ENCODE measurements around the gene TEX22.

Gene TEX22

DNA sequence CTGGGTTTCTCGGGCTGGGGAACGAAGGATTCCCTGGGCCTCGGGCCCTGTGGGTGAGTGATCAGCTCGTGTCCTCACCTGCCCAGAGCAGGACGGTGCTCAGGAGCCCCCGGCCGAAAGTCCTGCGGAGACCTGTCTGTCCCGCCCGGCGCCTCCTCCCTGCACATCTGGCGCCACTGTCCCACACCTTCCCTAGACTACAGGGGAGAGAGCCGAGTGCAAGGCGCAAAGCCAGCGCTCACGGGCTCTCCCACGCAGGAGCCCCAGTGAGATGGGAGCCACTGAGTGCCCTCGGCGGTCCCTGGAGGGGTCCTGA lies 13.1 kb upstream of the TEX22 start:
- TF ChIP-seq, protein P1, sequence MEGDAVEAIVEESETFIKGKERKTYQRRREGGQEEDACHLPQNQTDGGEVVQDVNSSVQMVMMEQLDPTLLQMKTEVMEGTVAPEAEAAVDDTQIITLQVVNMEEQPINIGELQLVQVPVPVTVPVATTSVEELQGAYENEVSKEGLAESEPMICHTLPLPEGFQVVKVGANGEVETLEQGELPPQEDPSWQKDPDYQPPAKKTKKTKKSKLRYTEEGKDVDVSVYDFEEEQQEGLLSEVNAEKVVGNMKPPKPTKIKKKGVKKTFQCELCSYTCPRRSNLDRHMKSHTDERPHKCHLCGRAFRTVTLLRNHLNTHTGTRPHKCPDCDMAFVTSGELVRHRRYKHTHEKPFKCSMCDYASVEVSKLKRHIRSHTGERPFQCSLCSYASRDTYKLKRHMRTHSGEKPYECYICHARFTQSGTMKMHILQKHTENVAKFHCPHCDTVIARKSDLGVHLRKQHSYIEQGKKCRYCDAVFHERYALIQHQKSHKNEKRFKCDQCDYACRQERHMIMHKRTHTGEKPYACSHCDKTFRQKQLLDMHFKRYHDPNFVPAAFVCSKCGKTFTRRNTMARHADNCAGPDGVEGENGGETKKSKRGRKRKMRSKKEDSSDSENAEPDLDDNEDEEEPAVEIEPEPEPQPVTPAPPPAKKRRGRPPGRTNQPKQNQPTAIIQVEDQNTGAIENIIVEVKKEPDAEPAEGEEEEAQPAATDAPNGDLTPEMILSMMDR (IDR thresholded peaks at IDR 0.05; ENCODE audit: low read depth, low read length, poor library complexity, severe bottlenecking): no peak
- no peak for TF ChIP-seq EZH2phosphoT487 (IDR thresholded peaks at IDR 0.05; ENCODE audit: borderline replicate concordance, low read length)
- Histone ChIP-seq H3K4me3 (ENCODE audit: low read length) (no peak overlapping the region), H3K36me3 (ENCODE audit: control insufficient read depth, low read length) (no peaks in the 10 kb centered on the region), H3K9me3 (ENCODE audit: control insufficient read depth, insufficient read depth, low read length) (no peaks in the 10 kb centered on the region), H3K27ac (ENCODE audit: low read depth, low read length) (no peak overlapping the region), H3K27me3 (ENCODE audit: control insufficient read depth, low read length) (no peaks in the 10 kb centered on the region), H4K20me1 (ENCODE audit: control insufficient read depth, insufficient read depth, low read depth, low read length) (no peaks in the 10 kb centered on the region), H3K4me2 (ENCODE audit: low read length) (no peak overlapping the region), H3K9me2 (replicated peaks; ENCODE audit: control insufficient read depth, low read length) (no peaks in the 10 kb centered on the region), H3F3A (ENCODE audit: control insufficient read depth, insufficient read depth) (no peaks in the 10 kb centered on the region), H3K4me1 (ENCODE audit: control insufficient read depth, low read length) (peaks cover 6% of the 10 kb centered on the region), H3K79me2 (ENCODE audit: control insufficient read depth, low read length) (no peaks in the 10 kb centered on the region)

DNA sequence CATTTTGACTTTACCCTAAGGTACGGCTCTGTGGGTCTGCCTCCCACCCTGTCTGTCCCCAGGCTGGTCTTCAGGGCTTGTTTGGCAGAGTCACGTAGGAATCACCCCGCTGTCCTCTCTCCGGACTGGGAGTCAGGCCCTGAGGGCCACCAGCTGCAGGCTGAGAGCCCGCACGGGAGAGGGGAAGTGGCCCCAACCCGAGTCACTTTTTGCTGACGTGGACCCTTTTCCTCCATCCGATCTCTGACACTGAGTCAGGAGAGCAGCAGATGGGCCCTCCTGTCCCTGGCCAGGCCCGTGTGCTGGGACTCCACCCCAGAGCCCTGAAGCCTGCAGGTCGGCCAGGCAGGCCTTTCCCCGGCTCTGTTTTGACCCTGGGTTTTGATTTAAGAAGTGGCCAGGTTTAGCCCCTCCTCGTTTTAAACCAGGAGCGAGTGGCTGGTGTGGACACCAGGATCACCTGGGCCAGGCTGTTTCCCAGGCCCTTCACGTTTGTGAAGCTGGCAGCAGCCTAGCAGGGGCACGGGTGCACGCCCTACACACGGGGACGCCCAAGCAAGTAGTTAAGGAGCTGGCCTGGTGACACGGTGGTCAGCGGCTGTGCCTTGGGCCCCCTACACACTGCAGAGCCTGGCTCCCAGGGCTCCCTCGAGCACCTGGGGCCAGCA lies 12.5 kb upstream of the TEX22 start:
- no peak overlapping the region for H3K4me2 ChIP-seq (ENCODE audit: low read length)
- no peaks in the 10 kb centered on the region for H4K20me1 ChIP-seq (ENCODE audit: control insufficient read depth, insufficient read depth, low read depth, low read length)
- no peaks in the 10 kb centered on the region for H3K36me3 ChIP-seq (ENCODE audit: control insufficient read depth, low read length)
- H3K79me2 ChIP-seq (ENCODE audit: control insufficient read depth, low read length): no peaks in the 10 kb centered on the region
- H3K4me1 ChIP-seq (ENCODE audit: control insufficient read depth, low read length): peaks cover 9% of the 10 kb centered on the region
- H3K9me2 ChIP-seq (replicated peaks; ENCODE audit: control insufficient read depth, low read length): no peaks in the 10 kb centered on the region
- no peak overlapping the region for H3K4me3 ChIP-seq (ENCODE audit: low read length)
- H3K9me3 ChIP-seq (ENCODE audit: control insufficient read depth, insufficient read depth, low read length): no peaks in the 10 kb centered on the region
- H3F3A ChIP-seq (ENCODE audit: control insufficient read depth, insufficient read depth): no peaks in the 10 kb centered on the region
- no peak overlapping the region for H3K27ac ChIP-seq (ENCODE audit: low read depth, low read length)
- H3K27me3 ChIP-seq (ENCODE audit: control insufficient read depth, low read length): no peaks in the 10 kb centered on the region
- TF ChIP-seq, protein P1 (IDR thresholded peaks at IDR 0.05; ENCODE audit: low read depth, low read length, poor library complexity, severe bottlenecking): no peak
- no peak for TF ChIP-seq EZH2phosphoT487 (IDR thresholded peaks at IDR 0.05; ENCODE audit: borderline replicate concordance, low read length)

DNA sequence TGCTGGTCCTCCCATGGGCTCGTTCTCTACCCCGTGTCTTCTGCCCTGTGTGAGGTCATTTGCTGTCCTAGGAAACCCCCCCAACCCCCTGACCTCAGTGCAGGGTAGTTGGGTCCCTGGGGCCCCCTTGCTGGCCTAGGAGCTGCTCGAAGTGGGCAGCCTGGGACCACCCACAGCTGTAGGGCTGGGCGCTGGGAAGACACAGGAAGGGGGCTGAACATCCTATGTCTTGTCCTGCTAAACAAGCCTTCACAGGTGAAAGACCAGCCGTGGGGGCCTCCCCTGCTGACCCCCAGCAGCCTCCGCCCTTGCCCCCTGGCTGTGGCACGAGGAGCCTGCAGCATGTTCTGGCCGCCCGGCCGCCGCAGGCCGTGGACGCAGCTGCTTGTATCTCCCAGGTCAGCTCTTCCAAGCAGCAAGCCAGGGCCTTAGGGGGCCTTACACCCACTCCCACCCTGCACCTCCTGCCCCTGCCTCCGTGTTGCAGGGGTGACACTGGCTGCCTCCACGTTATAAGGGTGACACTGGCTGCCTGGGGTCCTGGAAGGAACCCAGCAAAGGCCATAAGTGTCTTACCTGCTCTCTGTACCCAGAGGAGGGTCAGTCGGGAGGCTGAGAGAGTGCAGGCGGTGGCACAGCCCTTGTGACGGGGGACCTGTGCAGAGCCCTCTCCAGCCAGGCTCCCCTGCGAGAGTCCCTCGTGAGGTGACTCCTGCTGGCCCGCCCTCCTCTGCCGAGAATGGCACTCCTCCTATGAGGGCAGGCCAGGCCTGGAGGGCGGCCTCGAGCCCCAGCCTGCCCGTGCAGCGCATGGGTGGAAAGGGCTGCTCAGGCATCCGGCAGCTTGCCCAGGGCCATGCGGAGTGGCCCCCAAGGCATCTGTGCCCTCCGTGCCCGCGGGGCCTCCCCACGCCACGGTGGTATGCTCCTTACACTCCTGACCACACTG lies 11.5 kb upstream of the TEX22 start:
- no peaks in the 10 kb centered on the region for H3K79me2 ChIP-seq (ENCODE audit: control insufficient read depth, low read length)
- TF ChIP-seq EZH2phosphoT487 (IDR thresholded peaks at IDR 0.05; ENCODE audit: borderline replicate concordance, low read length): no peak
- TF ChIP-seq, protein P1 (IDR thresholded peaks at IDR 0.05; ENCODE audit: low read depth, low read length, poor library complexity, severe bottlenecking): no peak
- no peaks in the 10 kb centered on the region for H3K36me3 ChIP-seq (ENCODE audit: control insufficient read depth, low read length)
- no peak overlapping the region for H3K27ac ChIP-seq (ENCODE audit: low read depth, low read length)
- H4K20me1 ChIP-seq (ENCODE audit: control insufficient read depth, insufficient read depth, low read depth, low read length): no peaks in the 10 kb centered on the region
- H3K9me2 ChIP-seq (replicated peaks; ENCODE audit: control insufficient read depth, low read length): no peaks in the 10 kb centered on the region
- no peaks in the 10 kb centered on the region for H3F3A ChIP-seq (ENCODE audit: control insufficient read depth, insufficient read depth)
- no peak overlapping the region for H3K4me2 ChIP-seq (ENCODE audit: low read length)
- H3K27me3 ChIP-seq (ENCODE audit: control insufficient read depth, low read length): no peaks in the 10 kb centered on the region
- H3K9me3 ChIP-seq (ENCODE audit: control insufficient read depth, insufficient read depth, low read length): no peaks in the 10 kb centered on the region
- peaks cover 9% of the 10 kb centered on the region for H3K4me1 ChIP-seq (ENCODE audit: control insufficient read depth, low read length)
- no peak overlapping the region for H3K4me3 ChIP-seq (ENCODE audit: low read length)
